Smooth muscle cell (in vitro differentiated cells): ENCODE data around the gene TMED7. TPM values are rescaled to one million over a fixed set of nuclear protein-coding genes. Genes with fewer than 3 reads are reported as not detected.

ENCODE experiments used
- DNase-seq: peaks from one replicate; lab custom pipeline; 2025; ENCODE audit not compliant: unreplicated experiment; lab: John Stamatoyannopoulos, UW
- H2AFZ ChIP-seq: fragments of 200-600 bp; sonication (generic); 2 replicates; pipeline ENCODE4 v1.6.0; 2016; ENCODE audit warnings: antibody characterized with exemption, low read depth, mild to moderate bottlenecking
- H3F3A ChIP-seq: fragments of 200-600 bp; sonication (generic); 2 replicates; pipeline ENCODE4 v1.6.0; 2017; ENCODE audit warnings: antibody characterized with exemption, low read depth
- H3K27ac ChIP-seq: fragments of 200-600 bp; sonication (generic); 2 replicates; pipeline ENCODE4 v1.5.1; 2016; ENCODE audit warnings: low read depth, mild to moderate bottlenecking
- H3K27me3 ChIP-seq: fragments of 200-600 bp; sonication (generic); 2 replicates; pipeline ENCODE4 v1.6.1; 2016; ENCODE audit warnings: low read depth, mild to moderate bottlenecking
- H3K36me3 ChIP-seq: fragments of 200-600 bp; sonication (generic); 2 replicates; pipeline ENCODE4 v1.5.1; 2016; ENCODE audit warnings: low read depth
- H3K4me1 ChIP-seq: fragments of 200-600 bp; sonication (generic); 2 replicates; pipeline ENCODE4 v1.5.1; 2016; ENCODE audit warnings: low read depth
- H3K4me2 ChIP-seq: fragments of 200-600 bp; sonication (generic); 2 replicates; pipeline ENCODE4 v1.6.0; 2016; ENCODE audit warnings: mild to moderate bottlenecking
- H3K4me3 ChIP-seq: fragments of 200-600 bp; sonication (generic); 2 replicates; pipeline ENCODE4 v1.5.1; 2016; ENCODE audit warnings: mild to moderate bottlenecking
- H3K79me2 ChIP-seq: fragments of 200-600 bp; sonication (generic); 2 replicates; pipeline ENCODE4 v1.6.0; 2016; ENCODE audit warnings: low read depth, mild to moderate bottlenecking
- H3K9ac ChIP-seq: fragments of 200-600 bp; sonication (generic); 2 replicates; pipeline ENCODE4 v1.6.0; 2016; ENCODE audit warnings: low read depth
- H3K9me3 ChIP-seq: fragments of 200-600 bp; sonication (generic); replicated peaks from 2 replicates; pipeline ENCODE4 v1.5.1; 2016; ENCODE audit warnings: low read depth
- H4K20me1 ChIP-seq: fragments of 200-600 bp; sonication (generic); 2 replicates; pipeline ENCODE4 v1.6.0; 2016; ENCODE audit warnings: low read depth
- WGBS: methylation state at CpG from one replicate; pipeline ENCODE4 v1.1.7; 2016; ENCODE audit warnings: low lambda C conversion rate; 5-methylcytosine and 5-hydroxymethylcytosine counted together
- polyA plus RNA-seq: library from polyadenylated mRNA; unstranded; fragments of >200 nt; fragmentation: Nextera tagmentation; extraction: Ambion mirVana; gene quantifications from 2 replicates; pipeline ENCODE4 v1.2.1, GENCODE V29; 2016
- total RNA-seq: library from RNA; depleted of rRNA; stranded (reverse); fragments of >200 nt; gene quantifications from 2 replicates; pipeline ENCODE4 v1.2.3, GENCODE V29; 2014
- TF ChIP-seq, protein P1 (sequence below): fragments of 200-600 bp; sonication (generic); IDR thresholded peaks from 2 replicates; pipeline ENCODE4 v1.5.1; 2017; ENCODE audit warnings: borderline replicate concordance, mild to moderate bottlenecking, antibody characterized with exemption; ENCODE audit not compliant: insufficient read depth, poor library complexity, severe bottlenecking

Gene TMED7
- total and polyA plus RNA-seq, 2 experiments from 2014 or later: 91.5 to 236 TPM

DNA sequence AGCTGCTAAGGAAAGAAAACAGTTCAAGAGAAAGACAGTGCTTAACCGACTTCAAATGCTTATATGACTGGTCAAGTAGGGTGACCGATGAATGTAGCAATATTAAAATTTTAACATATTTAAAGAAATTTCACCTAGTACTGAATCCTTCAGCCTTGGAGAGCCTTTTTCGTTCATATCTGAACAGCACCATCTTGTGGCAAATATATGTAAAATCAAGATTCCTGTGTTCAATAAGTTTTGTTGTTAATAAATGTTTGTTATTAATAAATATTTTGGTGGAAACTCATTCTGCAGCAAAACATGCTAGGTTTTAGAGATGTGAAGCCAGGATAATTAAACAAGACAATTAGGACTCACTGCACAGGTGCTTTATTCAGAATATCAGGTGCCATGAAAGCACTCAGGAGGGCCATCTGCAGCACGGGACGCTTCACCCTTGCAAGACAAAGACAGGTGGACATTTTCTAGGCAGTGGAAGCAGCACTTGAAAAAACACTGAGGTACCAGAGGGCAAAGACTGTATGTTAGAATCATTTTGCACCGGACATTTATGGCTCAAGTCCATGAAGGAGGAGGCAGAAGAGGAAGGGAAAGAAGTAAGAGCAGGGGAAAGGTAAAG, 39.2 kb downstream of the TMED7 start:
- no peak overlapping the region for H2AFZ ChIP-seq
- H3K9ac ChIP-seq: no peak overlapping the region
- peaks cover 62% of the 10 kb centered on the region for H4K20me1 ChIP-seq
- 56% methylated on average over 6 of the region's 6 CpGs for WGBS
- peaks cover 8% of the 10 kb centered on the region for H3K4me1 ChIP-seq
- H3K27me3 ChIP-seq: no peaks in the 10 kb centered on the region
- H3K4me2 ChIP-seq: no peak overlapping the region
- no peak overlapping the region for H3K4me3 ChIP-seq
- H3K36me3 ChIP-seq: no peaks in the 10 kb centered on the region
- H3F3A ChIP-seq: peaks cover 4% of the 10 kb centered on the region
- H3K79me2 ChIP-seq: peaks cover 22% of the 10 kb centered on the region
- no peak overlapping the region for H3K27ac ChIP-seq
- DNase-seq: no peak
- TF ChIP-seq, protein P1, sequence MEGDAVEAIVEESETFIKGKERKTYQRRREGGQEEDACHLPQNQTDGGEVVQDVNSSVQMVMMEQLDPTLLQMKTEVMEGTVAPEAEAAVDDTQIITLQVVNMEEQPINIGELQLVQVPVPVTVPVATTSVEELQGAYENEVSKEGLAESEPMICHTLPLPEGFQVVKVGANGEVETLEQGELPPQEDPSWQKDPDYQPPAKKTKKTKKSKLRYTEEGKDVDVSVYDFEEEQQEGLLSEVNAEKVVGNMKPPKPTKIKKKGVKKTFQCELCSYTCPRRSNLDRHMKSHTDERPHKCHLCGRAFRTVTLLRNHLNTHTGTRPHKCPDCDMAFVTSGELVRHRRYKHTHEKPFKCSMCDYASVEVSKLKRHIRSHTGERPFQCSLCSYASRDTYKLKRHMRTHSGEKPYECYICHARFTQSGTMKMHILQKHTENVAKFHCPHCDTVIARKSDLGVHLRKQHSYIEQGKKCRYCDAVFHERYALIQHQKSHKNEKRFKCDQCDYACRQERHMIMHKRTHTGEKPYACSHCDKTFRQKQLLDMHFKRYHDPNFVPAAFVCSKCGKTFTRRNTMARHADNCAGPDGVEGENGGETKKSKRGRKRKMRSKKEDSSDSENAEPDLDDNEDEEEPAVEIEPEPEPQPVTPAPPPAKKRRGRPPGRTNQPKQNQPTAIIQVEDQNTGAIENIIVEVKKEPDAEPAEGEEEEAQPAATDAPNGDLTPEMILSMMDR: peak; percentile 67
- H3K9me3 ChIP-seq: no peaks in the 10 kb centered on the region

DNA sequence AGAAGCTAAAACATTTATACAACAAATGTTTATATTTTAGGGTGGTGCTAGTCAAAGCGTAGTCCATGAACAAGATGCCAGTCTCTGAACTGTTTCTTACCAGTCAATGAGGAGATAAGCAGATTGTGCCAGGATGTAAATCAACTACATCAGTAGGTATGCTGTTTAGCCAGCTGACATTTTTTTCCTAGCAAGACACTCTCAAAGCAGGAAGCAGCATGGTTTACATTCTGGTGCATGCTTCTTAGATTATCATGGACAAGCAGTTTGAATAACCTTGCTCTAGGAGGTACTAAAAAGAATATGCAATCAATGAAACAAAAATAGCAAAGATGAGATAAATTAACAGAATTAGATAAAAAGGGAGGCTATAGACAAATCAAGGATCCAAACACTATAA, 40.6 kb downstream of the TMED7 start:
- Histone ChIP-seq H3F3A (no peaks in the 10 kb centered on the region), H4K20me1 (peaks cover 48% of the 10 kb centered on the region), H3K79me2 (peaks cover 16% of the 10 kb centered on the region), H3K4me2 (no peak overlapping the region), H3K9ac (no peak overlapping the region), H3K4me3 (no peak overlapping the region), H3K9me3 (no peaks in the 10 kb centered on the region), H3K27me3 (no peaks in the 10 kb centered on the region), H3K36me3 (no peaks in the 10 kb centered on the region), H3K4me1 (peaks cover 8% of the 10 kb centered on the region), H2AFZ (no peak overlapping the region), H3K27ac (no peak overlapping the region)
- WGBS: 94% methylated on average over 1 of the region's 1 CpG
- TF ChIP-seq, protein P1: no peak
- DNase-seq: no peak

DNA sequence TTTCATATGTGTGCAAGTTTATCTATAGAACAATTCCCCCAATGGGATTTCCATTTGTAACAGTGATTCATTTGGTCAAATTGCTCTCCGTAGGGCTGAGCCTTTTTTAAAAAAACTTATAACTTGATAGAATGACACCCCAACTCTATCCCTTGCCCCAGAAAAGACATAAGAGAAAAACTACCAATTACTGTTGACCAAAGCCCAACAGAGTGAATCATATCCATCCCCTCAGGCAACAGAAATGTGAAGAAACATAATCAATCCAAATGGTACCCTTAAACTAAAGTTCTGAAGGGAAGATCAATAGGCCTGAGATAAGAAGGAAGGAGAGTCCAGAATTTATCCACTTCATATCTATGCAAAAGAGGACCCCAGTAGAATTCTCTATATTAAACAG, 41.3 kb downstream of the TMED7 start:
- Histone ChIP-seq H3K27ac (peak overlapping the region; percentile 72), H3K4me2 (peak overlapping the region; percentile 49), H3K9me3 (no peaks in the 10 kb centered on the region), H3F3A (no peaks in the 10 kb centered on the region), H3K4me1 (peaks cover 8% of the 10 kb centered on the region), H3K27me3 (no peaks in the 10 kb centered on the region), H2AFZ (no peak overlapping the region), H3K79me2 (peaks cover 16% of the 10 kb centered on the region), H3K9ac (no peak overlapping the region), H3K36me3 (no peaks in the 10 kb centered on the region), H3K4me3 (no peak overlapping the region), H4K20me1 (peaks cover 41% of the 10 kb centered on the region)
- no peak for DNase-seq
- 90% methylated on average over 1 of the region's 1 CpG for WGBS
- TF ChIP-seq, protein P1: no peak

DNA sequence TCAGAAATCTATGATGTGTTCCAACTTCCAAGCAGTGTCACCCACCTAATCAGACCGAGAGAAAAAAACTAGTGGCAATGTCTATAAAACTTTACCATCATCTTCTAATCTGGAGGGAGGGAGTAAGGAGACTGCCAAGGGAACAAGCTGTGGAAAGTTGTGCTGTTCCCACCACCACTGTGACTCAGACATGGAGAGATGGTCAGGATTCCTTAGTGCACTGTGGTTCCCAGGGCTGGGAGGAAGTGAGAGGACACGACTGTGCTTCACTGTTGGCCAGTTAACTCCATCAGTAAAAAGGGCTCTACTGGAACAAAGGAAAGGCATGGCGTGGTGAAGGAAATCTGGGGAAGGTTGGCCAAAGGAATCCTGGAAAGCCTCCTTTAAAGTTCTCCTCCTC, 42.4 kb downstream of the TMED7 start:
- Histone ChIP-seq H3K27me3 (no peaks in the 10 kb centered on the region), H3K4me3 (no peak overlapping the region), H3K79me2 (peaks cover 16% of the 10 kb centered on the region), H2AFZ (no peak overlapping the region), H3K4me1 (peaks cover 8% of the 10 kb centered on the region), H3K9me3 (no peaks in the 10 kb centered on the region), H3F3A (no peaks in the 10 kb centered on the region), H3K9ac (no peak overlapping the region), H3K4me2 (peak overlapping the region; percentile 69), H3K36me3 (no peaks in the 10 kb centered on the region), H4K20me1 (peaks cover 31% of the 10 kb centered on the region), H3K27ac (peak overlapping the region; percentile 72)
- no peak for DNase-seq
- 35% methylated on average over 3 of the region's 3 CpGs for WGBS
- TF ChIP-seq, protein P1: no peak
